Activated CD4-positive, alpha-beta T cell treated with anti-CD3 and anti-CD28 coated beads, Interleukin-2, amount 50 U/mL, for 1 hour (primary cell): ENCODE data around the gene COL4A6.

ENCODE experiments used
- DNase-seq: peaks from one replicate; pipeline ENCODE4 v3.0.0-alpha.2; 2020

COL4A6 gene

GRCh38 chrX:108138814-108139702 is 299.2 kb downstream of the COL4A6 start:
- no peak for DNase-seq

- DNase-seq = no peak
These were observed 303.5 kb downstream of the COL4A6 start for GRCh38 chrX:108134724-108135123.

GRCh38 chrX:108132876-108133275 is 305.3 kb downstream of the COL4A6 start:
- no peak for DNase-seq

- no peak for DNase-seq
These were observed 306.2 kb downstream of the COL4A6 start for GRCh38 chrX:108132034-108132433.

GRCh38 chrX:108131471-108131870 is 306.8 kb downstream of the COL4A6 start:
- DNase-seq = no peak

GRCh38 chrX:108130889-108131288 is 307.3 kb downstream of the COL4A6 start:
- DNase-seq = no peak

GRCh38 chrX:108127152-108127551 is 311.1 kb downstream of the COL4A6 start:
- DNase-seq = no peak

GRCh38 chrX:108126661-108127060 is 311.6 kb downstream of the COL4A6 start:
- DNase-seq = no peak

- no peak for DNase-seq
These were observed 314.4 kb downstream of the COL4A6 start for GRCh38 chrX:108123591-108124366.

GRCh38 chrX:108122748-108123147 is 315.5 kb downstream of the COL4A6 start:
- no peak for DNase-seq

GRCh38 chrX:108121291-108121690 is 316.9 kb downstream of the COL4A6 start:
- DNase-seq = no peak

GRCh38 chrX:108117988-108118387 is 320.2 kb downstream of the COL4A6 start:
- no peak for DNase-seq

GRCh38 chrX:108114541-108114940 is 323.7 kb downstream of the COL4A6 start:
- no peak for DNase-seq
